ENCODE results near the gene DGCR2.

DNA sequence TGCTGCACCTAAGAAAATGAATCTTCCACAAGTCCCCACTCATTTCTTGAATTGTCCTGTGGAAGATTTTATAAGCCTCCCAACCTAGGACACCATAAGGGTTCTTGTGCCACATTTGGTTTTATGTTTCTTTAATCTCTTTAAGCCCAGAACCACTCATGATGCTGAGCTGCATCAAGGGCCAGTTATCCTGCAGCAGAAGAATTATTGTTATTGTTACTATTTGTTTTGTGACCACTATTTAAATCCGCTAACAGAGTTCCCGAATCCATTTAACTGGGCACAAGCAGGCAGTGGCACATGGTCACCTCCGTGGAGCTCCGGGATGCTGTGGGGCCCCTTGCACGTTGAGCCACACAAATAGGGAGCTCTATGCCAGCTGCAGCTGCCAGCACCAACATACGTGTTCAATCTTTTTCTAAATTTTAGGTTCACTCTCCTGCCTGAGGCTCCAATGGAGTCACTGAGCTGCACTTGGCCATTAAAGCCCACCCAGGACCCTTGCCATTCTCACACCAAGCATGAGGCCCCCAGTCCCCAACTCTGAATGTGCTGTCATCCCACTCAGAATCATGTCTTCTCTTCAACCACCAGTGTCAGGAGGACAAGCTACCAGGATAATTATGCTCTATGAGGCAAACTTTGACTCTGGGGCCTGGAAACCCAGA lies 60.6 kb downstream of the DGCR2 start:
- TF ChIP-seq, protein P1, sequence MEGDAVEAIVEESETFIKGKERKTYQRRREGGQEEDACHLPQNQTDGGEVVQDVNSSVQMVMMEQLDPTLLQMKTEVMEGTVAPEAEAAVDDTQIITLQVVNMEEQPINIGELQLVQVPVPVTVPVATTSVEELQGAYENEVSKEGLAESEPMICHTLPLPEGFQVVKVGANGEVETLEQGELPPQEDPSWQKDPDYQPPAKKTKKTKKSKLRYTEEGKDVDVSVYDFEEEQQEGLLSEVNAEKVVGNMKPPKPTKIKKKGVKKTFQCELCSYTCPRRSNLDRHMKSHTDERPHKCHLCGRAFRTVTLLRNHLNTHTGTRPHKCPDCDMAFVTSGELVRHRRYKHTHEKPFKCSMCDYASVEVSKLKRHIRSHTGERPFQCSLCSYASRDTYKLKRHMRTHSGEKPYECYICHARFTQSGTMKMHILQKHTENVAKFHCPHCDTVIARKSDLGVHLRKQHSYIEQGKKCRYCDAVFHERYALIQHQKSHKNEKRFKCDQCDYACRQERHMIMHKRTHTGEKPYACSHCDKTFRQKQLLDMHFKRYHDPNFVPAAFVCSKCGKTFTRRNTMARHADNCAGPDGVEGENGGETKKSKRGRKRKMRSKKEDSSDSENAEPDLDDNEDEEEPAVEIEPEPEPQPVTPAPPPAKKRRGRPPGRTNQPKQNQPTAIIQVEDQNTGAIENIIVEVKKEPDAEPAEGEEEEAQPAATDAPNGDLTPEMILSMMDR (IDR thresholded peaks at IDR 0.05; ENCODE audit: borderline replicate concordance, extremely low read depth, low read length, poor library complexity, severe bottlenecking), result no peak
- TF ChIP-seq EZH2 (IDR thresholded peaks at IDR 0.05; ENCODE audit: borderline replicate concordance, low read depth, low read length, severe bottlenecking), result no peak

All from DND-41 (cell line).